Measurements from ENCODE around the gene PSMD8. TPM values are rescaled to one million over a fixed set of nuclear protein-coding genes. Genes with fewer than 3 reads are reported as not detected.

PSMD8 gene
- total and polyA plus RNA-seq, 12 donors = 113 to 513 (median 302) TPM

GRCh38 chr19:38359242-38360021, 14.9 kb upstream of the PSMD8 start:
- DNase-seq (no peak), ATAC-seq (no peak)
- intact Hi-C loops (cut with DNase I) = no loop called here
- no peak overlapping the region for H3K27ac ChIP-seq
- no peaks in the 10 kb centered on the region for H3K36me3 ChIP-seq
- 54 to 58% methylated on average over 18 of the region's 18 CpGs for WGBS, 2 donors
- H3K4me1 ChIP-seq = peaks cover 0 to 20% (median 13%) of the 10 kb centered on the region in 9 donors
- H3K9me3 ChIP-seq = no peaks in the 10 kb centered on the region
- TF ChIP-seq, protein P1, sequence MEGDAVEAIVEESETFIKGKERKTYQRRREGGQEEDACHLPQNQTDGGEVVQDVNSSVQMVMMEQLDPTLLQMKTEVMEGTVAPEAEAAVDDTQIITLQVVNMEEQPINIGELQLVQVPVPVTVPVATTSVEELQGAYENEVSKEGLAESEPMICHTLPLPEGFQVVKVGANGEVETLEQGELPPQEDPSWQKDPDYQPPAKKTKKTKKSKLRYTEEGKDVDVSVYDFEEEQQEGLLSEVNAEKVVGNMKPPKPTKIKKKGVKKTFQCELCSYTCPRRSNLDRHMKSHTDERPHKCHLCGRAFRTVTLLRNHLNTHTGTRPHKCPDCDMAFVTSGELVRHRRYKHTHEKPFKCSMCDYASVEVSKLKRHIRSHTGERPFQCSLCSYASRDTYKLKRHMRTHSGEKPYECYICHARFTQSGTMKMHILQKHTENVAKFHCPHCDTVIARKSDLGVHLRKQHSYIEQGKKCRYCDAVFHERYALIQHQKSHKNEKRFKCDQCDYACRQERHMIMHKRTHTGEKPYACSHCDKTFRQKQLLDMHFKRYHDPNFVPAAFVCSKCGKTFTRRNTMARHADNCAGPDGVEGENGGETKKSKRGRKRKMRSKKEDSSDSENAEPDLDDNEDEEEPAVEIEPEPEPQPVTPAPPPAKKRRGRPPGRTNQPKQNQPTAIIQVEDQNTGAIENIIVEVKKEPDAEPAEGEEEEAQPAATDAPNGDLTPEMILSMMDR (IDR thresholded peaks at IDR 0.05) = no peak
- H3K27me3 ChIP-seq = peaks cover 0 to 59% (median 29%) of the 10 kb centered on the region in 7 donors
- H3K4me3 ChIP-seq = no peak overlapping the region

DNA sequence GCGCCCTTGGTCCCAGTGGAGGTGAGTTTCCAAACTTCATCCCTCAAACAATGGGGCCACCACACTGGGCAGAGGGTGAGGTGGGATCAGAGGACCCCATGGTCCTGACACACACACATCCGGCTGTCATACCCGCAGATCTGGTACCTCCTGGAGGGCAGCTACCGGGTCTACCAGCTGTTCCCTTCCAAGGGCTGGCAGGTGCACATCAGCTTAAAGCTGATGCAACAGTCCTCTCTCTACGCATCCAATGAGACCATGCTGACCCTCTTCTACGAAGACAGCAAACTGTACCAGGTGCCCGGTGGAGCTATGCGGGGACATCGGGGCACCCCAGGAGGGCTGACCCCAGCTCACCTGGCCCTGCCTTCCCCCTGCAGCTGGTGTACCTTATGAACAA, 14.0 kb upstream of the PSMD8 start:
- WGBS, 2 donors = 81 to 85% methylated on average over 9 of the region's 9 CpGs
- peaks cover 0 to 20% (median 13%) of the 10 kb centered on the region in 9 donors for H3K4me1 ChIP-seq
- DNase-seq = no peak

DNA sequence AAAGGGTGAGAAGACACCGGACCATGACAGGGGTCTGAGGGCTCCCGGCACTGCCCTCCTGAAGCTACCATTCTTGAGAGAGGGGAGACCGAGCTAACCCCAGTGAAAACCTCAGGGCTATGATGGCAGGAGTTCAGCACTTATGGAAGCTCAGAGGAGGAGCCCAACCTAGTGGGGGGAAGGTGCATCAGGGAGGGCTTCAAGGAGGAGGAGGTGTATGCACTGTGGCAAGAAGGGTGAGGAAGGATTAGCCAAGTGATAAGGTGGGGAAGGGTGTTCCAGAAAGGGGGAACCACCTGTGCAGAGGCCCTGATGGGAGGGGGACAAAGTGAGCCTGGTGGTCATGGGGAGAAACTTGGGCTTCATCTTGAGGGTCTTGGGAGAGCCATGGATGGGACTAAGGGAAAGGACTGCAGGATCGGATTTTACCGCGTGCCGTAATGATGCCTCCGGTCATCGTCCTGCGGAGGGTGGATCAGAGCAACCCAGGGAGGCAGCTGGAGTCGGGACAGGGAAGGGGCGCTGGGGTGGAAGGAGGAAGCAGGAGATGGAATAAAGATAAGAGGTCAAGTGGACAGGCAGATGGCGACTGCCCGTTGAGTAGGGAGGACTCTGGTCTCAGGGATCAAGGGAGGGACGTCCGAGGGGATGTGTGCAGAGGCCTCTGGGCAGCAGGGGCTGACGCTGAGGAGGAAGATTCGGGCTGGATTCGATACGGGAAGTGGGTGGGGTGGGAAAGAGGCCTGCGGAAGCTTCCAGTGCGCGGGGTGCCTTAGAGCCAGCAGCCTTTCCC, 13.3 kb upstream of the PSMD8 start:
- DNase-seq (no peak), ATAC-seq (peak in 5 of 8 donors; percentile 7 to 36 (median 19))
- TF ChIP-seq, protein P1 (IDR thresholded peaks at IDR 0.05) = no peak
- Histone ChIP-seq H3K27me3 (peaks cover 0 to 56% (median 26%) of the 10 kb centered on the region in 7 donors), H3K9me3 (no peaks in the 10 kb centered on the region), H3K4me3 (peak overlapping the region; percentile 44 to 94 (median 73)), H3K27ac (peak overlapping the region in 3 of 10 donors; percentile 1 to 78 (median 67)), H3K36me3 (no peaks in the 10 kb centered on the region), H3K4me1 (peaks cover 0 to 20% (median 13%) of the 10 kb centered on the region in 9 donors)
- WGBS, 2 donors = 20 to 21% methylated on average over 23 of the region's 23 CpGs
- intact Hi-C loops (cut with DNase I) = no loop called here

More for the DNA sequence above, 14.0 kb upstream of the PSMD8 start:
- no peak for ATAC-seq
- Histone ChIP-seq H3K9me3 (no peaks in the 10 kb centered on the region), H3K27me3 (peaks cover 0 to 56% (median 29%) of the 10 kb centered on the region in 7 donors), H3K36me3 (no peaks in the 10 kb centered on the region), H3K4me3 (no peak overlapping the region), H3K27ac (no peak overlapping the region)
- intact Hi-C loops (cut with DNase I) = no loop called here
- TF ChIP-seq, protein P1 (IDR thresholded peaks at IDR 0.05) = no peak

- WGBS, 2 donors = 0 to 1% methylated on average over 37 of the region's 37 CpGs
- peak overlapping the region; percentile 44 to 94 (median 73) for H3K4me3 ChIP-seq
- H3K27me3 ChIP-seq = peaks cover 0 to 51% (median 21%) of the 10 kb centered on the region in 7 donors
- H3K4me1 ChIP-seq = peaks cover 0 to 20% (median 13%) of the 10 kb centered on the region in 9 donors
- TF ChIP-seq, protein P1 (IDR thresholded peaks at IDR 0.05) = peak in 3 of 9 donors; percentile 7 to 30 (median 12)
- peak overlapping the region in 6 of 10 donors; percentile 1 to 78 (median 64) for H3K27ac ChIP-seq
- H3K36me3 ChIP-seq = no peaks in the 10 kb centered on the region
- peak; percentile 85 to 94 (median 93) for ATAC-seq
- DNase-seq = peak; percentile 77 to 79
- intact Hi-C loops (cut with DNase I) = no loop called here
- H3K9me3 ChIP-seq = no peaks in the 10 kb centered on the region
Measured at GRCh38 chr19:38361633-38362075, 12.7 kb upstream of the PSMD8 start.

All from heart right ventricle (tissue), 16 donors.